Measurements from ENCODE around the gene AUP1.
A peak's percentile ranks its signal among the peaks of the same experiment; 100 is the strongest.

AUP1 gene

DNA sequence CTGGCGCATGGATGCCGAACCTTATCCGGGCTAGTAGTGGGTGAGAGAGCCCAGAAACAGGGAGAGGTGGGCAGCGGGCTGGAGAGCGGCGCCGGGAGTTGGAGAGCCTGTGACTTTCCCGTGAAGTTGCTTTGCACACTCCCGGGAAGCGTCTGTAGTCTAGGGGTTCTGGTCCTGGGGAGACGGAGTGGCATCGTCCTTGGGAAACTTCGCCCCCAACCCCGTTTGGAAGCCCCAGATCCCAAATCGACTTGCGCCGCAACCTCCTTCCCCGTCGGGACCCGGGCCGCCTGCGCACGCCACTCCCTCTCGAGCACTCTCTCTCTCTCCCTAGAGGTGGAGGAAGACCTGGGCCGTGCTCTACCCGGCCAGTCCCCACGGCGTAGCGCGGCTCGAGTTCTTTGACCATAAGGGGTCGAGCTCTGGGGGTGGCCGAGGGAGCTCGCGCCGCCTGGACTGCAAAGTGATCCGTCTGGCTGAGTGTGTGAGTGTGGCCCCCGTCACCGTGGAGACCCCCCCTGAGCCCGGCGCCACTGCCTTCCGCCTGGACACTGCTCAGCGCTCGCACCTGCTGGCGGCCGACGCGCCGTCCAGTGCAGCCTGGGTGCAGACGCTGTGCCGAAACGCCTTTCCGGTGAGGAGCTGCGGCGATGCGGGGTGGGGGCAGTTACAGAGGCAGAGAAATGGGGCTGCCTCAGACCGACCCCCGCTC is 25.5 kb upstream of the AUP1 start:
- H3K36me3 ChIP-seq (ENCODE audit: low read length) = no peaks in the 10 kb centered on the region
- no peaks in the 10 kb centered on the region for H3K79me2 ChIP-seq (ENCODE audit: insufficient read depth, low read length)
- H3K9me3 ChIP-seq (ENCODE audit: insufficient read depth, low read length) = no peaks in the 10 kb centered on the region
- no peaks in the 10 kb centered on the region for H3K9me2 ChIP-seq (replicated peaks; ENCODE audit: insufficient read depth, low read length)
- peak overlapping the region; percentile 69 for H3K4me2 ChIP-seq (ENCODE audit: low read depth, low read length, poor library complexity, severe bottlenecking)
- no peak overlapping the region for H3K27ac ChIP-seq (ENCODE audit: low read depth, low read length)
- no peaks in the 10 kb centered on the region for H3F3A ChIP-seq (ENCODE audit: insufficient read depth)
- peak overlapping the region; percentile 84 for H3K4me3 ChIP-seq (ENCODE audit: insufficient read depth, low read length, poor library complexity, severe bottlenecking)
- H3K27me3 ChIP-seq (ENCODE audit: low read length) = no peaks in the 10 kb centered on the region
- peak overlapping the region; percentile 95 for H2AFZ ChIP-seq (ENCODE audit: low read depth, low read length, severe bottlenecking)
- no peak for TF ChIP-seq EZH2phosphoT487 (conservative IDR thresholded peaks at IDR 0.05; ENCODE audit: low read length)
- TF ChIP-seq, protein P1, sequence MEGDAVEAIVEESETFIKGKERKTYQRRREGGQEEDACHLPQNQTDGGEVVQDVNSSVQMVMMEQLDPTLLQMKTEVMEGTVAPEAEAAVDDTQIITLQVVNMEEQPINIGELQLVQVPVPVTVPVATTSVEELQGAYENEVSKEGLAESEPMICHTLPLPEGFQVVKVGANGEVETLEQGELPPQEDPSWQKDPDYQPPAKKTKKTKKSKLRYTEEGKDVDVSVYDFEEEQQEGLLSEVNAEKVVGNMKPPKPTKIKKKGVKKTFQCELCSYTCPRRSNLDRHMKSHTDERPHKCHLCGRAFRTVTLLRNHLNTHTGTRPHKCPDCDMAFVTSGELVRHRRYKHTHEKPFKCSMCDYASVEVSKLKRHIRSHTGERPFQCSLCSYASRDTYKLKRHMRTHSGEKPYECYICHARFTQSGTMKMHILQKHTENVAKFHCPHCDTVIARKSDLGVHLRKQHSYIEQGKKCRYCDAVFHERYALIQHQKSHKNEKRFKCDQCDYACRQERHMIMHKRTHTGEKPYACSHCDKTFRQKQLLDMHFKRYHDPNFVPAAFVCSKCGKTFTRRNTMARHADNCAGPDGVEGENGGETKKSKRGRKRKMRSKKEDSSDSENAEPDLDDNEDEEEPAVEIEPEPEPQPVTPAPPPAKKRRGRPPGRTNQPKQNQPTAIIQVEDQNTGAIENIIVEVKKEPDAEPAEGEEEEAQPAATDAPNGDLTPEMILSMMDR (IDR thresholded peaks at IDR 0.05; ENCODE audit: insufficient read depth, low read length, poor library complexity, severe bottlenecking) = no peak
- H3K9ac ChIP-seq (ENCODE audit: low read length) = peak overlapping the region; percentile 73
- no peaks in the 10 kb centered on the region for H4K20me1 ChIP-seq (ENCODE audit: low read depth, low read length)

DNA sequence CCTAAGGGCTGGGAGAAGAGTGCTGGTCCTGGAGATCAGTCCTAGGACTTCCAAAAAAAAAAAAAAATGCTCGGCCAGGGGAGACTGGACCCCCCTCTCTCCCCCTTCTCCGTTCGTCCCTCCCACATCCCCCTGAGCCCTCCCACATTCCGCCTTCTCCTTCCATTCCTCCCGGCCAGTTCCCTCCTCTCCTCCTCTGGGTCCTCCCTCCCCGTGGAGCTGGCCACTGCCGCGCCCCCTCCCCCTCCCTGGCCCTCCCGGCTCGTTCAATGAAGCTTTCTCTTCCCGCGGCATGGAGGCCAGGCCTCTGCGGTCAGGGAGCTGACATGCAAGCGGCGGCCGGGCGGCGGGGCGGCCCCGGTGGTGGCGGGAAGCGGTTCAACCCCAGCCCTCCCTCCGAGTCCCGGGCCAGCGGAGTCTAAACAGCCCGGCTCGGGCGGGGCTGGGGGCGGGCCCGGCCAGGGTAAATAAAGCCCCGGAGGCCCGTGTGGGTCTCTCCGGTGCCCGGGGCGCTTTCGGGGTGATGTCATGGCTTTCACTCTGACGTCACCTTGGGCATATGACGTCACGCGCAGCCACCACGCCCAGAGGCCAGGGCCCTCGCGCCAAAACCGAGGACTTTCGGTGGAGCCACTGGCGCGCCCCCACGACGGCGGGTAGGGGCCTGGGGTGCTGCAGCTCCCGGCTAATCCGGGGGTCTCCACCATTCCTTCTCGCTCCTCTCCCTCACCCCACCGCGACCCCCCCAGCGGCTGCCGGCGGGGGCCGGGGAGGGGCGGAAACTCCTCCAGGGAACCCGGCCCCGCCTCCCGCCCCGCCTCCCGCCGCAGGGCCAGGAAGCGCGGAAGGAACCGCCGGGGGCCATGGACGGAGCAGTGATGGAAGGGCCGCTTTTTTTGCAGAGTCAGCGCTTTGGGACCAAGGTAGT is 24.6 kb upstream of the AUP1 start, which contains the start of the genes DOK1 and LOXL3:
TSS of gene DOK1 (plus strand) at position 829 of the 928 bp plus-strand sequence. CDS start at position 864, 35 bp downstream.
TSS of gene LOXL3 (minus strand) at position 51 of the 928 bp plus-strand sequence. CDS start 1,308 bp downstream, outside the sequence.
- TF ChIP-seq, protein P1 (IDR thresholded peaks at IDR 0.05; ENCODE audit: insufficient read depth, low read length, poor library complexity, severe bottlenecking) = no peak
- no peak for TF ChIP-seq EZH2phosphoT487 (conservative IDR thresholded peaks at IDR 0.05; ENCODE audit: low read length)
- Histone ChIP-seq H3K9ac (ENCODE audit: low read length) (peak within 1 kb of the TSS; percentile 73), H3K36me3 (ENCODE audit: low read length) (no peaks in the 10 kb centered on the region), H3K9me2 (replicated peaks; ENCODE audit: insufficient read depth, low read length) (no peaks in the 10 kb centered on the region), H3K4me3 (ENCODE audit: insufficient read depth, low read length, poor library complexity, severe bottlenecking) (peak within 1 kb of the TSS; percentile 84), H3K79me2 (ENCODE audit: insufficient read depth, low read length) (no peaks in the 10 kb centered on the region), H4K20me1 (ENCODE audit: low read depth, low read length) (no peaks in the 10 kb centered on the region), H3K27ac (ENCODE audit: low read depth, low read length) (no peak within 1 kb of the TSS), H3F3A (ENCODE audit: insufficient read depth) (no peaks in the 10 kb centered on the region), H3K9me3 (ENCODE audit: insufficient read depth, low read length) (no peaks in the 10 kb centered on the region), H3K4me2 (ENCODE audit: low read depth, low read length, poor library complexity, severe bottlenecking) (peak within 1 kb of the TSS; percentile 69), H3K27me3 (ENCODE audit: low read length) (no peaks in the 10 kb centered on the region), H2AFZ (ENCODE audit: low read depth, low read length, severe bottlenecking) (peak within 1 kb of the TSS; percentile 95)

GRCh38 chr2:74552914-74553811 is 23.7 kb upstream of the AUP1 start:
- H3K4me2 ChIP-seq (ENCODE audit: low read depth, low read length, poor library complexity, severe bottlenecking) = no peak overlapping the region
- no peaks in the 10 kb centered on the region for H3K9me3 ChIP-seq (ENCODE audit: insufficient read depth, low read length)
- H3K36me3 ChIP-seq (ENCODE audit: low read length) = no peaks in the 10 kb centered on the region
- H3K79me2 ChIP-seq (ENCODE audit: insufficient read depth, low read length) = no peaks in the 10 kb centered on the region
- H2AFZ ChIP-seq (ENCODE audit: low read depth, low read length, severe bottlenecking) = no peak overlapping the region
- H3K4me3 ChIP-seq (ENCODE audit: insufficient read depth, low read length, poor library complexity, severe bottlenecking) = no peak overlapping the region
- H3K9me2 ChIP-seq (replicated peaks; ENCODE audit: insufficient read depth, low read length) = no peaks in the 10 kb centered on the region
- no peaks in the 10 kb centered on the region for H3F3A ChIP-seq (ENCODE audit: insufficient read depth)
- no peak overlapping the region for H3K27ac ChIP-seq (ENCODE audit: low read depth, low read length)
- no peaks in the 10 kb centered on the region for H4K20me1 ChIP-seq (ENCODE audit: low read depth, low read length)
- no peaks in the 10 kb centered on the region for H3K27me3 ChIP-seq (ENCODE audit: low read length)
- TF ChIP-seq, protein P1 (IDR thresholded peaks at IDR 0.05; ENCODE audit: insufficient read depth, low read length, poor library complexity, severe bottlenecking) = no peak
- no peak for TF ChIP-seq EZH2phosphoT487 (conservative IDR thresholded peaks at IDR 0.05; ENCODE audit: low read length)
- no peak overlapping the region for H3K9ac ChIP-seq (ENCODE audit: low read length)
